Fibroblast of the conjunctiva (primary cell): ENCODE data around the gene ABHD1.

ENCODE experiments used
- DNase-seq: peaks from one replicate; pipeline ENCODE4 v3.0.0-alpha.2; 2010; ENCODE audit warnings: low read depth

Gene ABHD1

DNA sequence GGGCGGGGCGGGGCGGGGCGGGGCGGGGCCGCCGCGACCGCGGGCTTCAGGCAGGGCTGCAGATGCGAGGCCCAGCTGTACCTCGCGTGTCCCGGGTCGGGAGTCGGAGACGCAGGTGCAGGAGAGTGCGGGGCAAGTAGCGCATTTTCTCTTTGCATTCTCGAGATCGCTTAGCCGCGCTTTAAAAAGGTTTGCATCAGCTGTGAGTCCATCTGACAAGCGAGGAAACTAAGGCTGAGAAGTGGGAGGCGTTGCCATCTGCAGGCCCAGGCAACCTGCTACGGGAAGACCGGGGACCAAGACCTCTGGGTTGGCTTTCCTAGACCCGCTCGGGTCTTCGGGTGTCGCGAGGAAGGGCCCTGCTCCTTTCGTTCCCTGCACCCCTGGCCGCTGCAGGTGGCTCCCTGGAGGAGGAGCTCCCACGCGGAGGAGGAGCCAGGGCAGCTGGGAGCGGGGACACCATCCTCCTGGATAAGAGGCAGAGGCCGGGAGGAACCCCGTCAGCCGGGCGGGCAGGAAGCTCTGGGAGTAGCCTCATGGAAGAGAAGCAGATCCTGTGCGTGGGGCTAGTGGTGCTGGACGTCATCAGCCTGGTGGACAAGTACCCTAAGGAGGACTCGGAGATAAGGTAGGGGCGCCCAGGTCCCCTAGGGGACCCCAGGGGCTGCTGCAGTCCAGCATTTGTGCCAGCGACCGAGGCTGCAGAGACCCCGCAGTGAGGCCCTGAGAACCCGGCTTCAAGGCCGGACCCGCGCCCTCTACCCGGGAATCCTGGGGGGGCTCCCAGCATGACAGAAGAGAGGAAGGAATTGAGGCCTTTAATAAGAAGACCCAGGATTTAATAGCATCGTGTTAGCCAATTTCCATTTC lies 36.7 kb upstream of the ABHD1 start, which contains the start of gene KHK:
TSS of gene KHK (plus strand) at position 49 of the 870 bp plus-strand sequence. CDS start at position 537, 488 bp downstream.
- DNase-seq: no peak

DNA sequence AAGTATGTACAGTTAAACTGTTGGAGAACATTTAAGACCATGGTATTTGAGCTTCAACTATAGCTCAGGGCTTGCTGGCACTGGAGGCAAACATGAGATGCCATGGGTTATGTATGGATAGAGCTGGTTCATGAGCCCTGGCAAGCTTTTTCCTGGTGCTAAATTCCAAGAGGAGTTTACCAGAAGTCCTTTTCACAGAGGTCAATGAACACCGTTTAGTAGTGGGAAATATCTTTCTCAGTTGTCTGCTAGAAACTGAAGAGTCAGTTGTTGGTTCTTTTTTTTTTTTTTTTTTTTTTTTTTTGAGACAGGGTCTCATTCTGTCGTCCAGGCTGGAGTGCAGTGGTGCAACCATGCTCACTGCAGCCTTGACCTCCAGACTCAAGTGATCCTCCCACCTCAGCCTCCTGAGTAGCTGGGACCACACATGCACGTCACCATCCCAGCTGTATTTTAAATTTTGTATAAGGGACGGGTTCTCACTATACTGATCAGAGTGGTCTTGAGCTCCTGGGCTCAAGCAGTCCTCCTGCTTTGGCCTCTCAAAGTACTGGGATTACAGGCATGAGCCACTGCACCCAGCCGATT lies 35.7 kb upstream of the ABHD1 start:
- DNase-seq: no peak

DNA sequence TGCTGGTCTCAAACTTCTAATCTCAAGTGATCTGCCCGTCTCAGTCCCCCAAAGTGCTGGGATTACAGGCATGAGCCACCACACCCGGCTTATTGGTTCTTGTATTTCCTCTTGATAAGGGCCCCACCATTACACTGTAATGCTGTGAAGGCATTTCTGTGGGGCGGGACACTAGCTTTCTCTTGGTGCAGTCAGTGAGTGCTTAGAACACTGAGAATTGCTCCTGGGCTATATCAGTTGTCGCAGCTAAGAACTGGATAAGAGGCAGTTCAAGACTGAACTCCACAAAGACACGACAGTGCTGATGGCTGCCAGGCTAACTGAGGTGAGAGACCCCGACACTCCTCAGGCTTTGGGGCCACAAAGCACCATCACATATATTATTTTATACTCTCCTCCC lies 35.0 kb upstream of the ABHD1 start:
- DNase-seq: no peak

DNA sequence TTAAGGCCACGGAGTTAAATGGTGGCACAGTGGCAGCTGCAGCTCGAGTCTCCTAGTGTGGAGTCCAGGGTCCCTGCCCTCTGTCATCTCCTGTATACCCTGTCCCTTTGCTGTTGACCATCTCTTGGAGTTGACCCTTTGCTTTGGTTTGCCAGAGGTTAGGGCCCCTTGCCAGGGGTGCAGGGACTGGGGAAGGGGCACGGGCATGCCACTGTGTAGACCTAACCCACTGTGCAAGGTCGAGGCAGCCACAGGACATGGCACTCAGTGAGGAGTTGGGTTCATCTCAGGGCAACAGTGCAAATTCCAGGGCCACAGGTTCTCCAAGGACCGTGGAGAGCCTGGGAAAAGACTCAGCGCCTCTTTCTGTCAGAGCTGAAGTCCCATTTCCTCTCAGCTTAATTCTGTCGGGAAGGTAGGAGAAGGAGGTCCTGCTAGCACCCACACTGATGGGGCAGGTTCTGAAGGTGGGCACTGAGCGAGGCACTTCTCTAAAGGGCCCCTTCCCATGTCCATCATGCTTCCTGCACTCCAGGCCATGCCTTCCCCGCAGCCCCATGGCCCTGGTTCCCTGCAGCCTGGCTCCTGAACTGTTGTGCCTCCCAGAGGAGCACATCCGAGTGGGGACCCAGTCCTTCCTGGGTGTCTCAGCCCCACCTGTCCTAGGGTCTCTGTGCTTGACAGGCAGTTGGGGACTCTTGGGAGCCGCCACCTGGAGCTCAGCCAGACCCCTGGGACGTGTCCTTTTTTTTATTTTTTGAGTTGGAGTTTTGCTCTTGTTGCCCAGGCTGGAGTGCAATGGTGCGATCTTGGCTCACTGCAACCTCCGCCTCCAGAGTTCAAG lies 34.3 kb upstream of the ABHD1 start:
- no peak for DNase-seq

DNA sequence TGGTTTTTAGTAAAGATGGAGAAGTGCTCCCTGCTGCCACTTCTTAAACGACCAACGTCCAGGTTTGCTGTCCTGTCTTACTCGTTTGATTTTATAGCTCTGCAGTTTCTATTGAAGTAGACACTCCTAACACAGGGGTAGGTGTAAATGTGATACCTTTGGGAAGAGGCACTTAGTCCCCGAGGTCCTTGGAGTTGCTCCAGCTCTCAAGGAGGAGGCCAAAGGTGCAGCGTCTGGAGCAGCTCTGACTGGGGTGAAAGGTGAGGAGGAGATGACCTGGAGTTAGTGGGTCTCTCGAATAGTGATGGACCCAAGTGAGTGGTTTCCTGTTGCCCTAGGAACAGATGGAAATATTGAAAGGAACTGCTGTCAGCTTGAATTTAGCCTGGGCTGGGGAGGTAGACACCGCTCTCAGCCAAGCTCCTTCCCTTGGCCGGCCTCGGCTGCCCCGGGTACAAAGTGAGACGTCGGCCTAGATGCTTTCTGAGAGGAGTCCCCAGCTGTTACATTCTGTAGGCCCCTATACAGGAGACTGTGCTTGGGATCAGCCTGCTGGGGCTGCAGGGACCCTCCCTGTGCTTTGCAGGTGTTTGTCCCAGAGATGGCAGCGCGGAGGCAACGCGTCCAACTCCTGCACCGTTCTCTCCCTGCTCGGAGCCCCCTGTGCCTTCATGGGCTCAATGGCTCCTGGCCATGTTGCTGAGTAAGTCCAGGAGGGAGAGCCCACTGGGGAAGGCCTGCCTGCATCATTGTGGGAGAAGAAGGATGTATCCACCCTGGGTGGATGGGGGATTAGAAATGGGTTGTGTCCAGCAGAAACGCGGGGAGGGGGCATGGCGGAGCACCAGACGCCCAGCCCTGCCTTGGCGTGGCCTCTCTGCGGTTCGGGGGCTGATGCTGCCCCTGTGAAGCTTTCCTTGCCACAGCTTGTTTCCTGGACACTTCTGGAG lies 31.6 kb upstream of the ABHD1 start:
- no peak for DNase-seq

DNA sequence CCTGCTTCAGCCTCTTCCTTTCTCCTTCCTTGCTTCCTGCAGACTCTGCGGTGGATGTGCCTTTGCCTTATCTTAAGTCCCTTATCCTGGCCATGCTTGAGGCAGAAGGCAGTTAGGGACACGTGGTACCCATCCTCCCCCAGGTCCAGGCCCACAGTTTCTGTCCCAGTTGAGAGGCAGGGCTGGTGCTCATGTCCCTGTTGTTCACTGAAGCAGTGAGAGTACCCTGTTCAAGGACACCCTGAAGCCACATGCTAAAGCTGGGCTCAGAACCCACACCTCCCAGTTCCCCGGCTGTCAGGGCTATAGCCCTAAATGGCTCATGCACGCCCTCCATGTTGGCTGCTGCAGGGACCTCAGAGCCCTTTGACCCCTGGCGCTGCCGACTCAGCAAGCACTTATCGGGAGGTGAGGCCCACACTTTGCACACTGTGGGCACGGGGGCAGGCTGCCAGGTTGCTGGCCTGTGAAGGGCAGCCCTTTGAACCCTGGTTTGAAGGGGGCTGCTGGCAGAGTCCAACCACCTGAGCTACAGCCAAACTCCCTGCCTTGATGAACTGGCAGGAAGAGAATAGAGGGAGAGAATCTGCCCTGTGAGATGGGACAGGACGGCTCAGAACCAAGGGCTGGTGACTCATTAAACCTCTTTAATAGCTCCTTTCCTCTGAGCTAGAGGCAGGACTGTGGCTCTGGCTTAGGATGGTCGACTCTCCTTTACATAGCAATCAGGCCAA lies 30.8 kb upstream of the ABHD1 start:
- no peak for DNase-seq

DNA sequence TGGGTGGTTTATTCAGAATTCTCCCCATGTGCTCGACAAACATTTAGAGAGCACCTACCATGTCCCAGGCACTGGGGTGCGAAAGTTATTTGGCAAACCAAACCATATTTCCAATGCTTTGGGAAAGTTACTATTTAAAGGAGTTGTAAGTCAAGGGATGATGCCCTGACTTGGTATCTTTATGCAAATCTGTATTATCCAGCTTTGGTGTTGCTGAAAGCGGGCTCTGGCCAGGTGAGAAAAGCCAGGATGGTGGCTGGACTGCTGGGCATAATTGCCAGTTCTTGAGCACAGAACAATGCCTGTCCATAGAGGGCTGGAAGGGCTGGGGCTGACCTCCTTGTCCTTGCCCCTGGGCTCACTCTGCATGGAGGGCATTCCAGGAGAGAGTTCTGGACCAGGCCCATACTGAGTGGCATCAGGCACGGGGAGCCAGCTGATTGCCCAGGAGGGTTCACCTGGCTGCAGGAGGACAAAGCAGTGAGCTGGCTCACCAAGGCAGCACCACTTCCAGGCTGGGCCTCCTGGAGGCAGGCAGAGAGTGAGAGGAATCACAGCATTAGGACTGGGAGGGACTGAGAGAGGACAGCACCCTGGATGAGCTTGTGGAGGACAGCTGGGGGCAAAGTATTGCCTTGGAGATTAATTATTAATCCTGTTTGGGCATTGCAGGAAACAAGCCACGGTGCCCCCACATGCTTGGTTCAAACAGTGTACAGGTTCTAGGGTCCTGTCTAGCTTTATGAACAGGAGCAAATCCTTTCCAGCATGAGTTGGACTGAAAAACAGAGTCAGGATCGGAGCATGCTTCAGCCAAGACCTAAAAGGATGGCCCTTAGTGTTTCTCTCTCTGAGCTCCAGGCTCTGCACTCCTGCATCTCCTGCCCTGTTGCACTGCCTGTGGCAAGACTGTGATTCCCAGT lies 29.9 kb upstream of the ABHD1 start:
- no peak for DNase-seq

DNA sequence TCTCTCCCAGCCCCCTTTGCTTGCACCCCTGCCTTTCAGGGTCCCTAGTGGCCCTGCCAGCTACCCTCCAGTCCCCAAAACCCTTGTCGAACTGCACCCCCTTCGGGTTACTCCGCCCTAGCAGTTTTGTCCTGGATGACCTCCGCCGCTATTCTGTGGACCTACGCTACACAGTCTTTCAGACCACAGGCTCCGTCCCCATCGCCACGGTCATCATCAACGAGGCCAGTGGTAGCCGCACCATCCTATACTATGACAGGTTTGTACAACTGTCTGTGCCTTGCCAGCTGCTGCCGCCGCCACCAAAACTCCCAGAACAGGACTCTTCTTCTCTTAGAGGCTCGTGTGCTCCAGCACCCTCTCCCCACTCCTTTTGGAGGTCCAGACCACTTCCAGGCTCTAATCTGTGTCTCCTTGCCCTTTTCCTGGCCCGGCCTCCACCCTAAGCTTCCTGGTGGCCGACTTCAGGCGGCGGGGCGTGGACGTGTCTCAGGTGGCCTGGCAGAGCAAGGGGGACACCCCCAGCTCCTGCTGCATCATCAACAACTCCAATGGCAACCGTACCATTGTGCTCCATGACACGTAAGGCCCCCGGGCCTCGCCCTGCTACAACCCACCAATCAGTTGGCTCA lies 29.1 kb upstream of the ABHD1 start:
- no peak for DNase-seq

DNA sequence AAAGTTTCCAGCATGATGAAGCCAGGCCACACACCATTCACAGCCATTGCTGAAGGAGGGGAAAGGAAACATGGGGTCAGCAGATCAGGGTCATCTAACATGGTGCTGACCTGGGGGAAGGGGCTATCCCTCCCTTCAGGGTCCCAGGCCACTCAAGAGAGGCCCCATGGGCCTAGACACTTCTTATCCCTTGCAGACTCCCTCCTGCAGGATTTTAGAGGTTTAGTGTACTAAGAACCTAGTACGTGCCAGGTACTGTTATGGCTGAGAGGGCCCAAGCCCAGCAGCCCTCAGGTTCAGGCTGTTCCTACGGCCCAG lies 28.2 kb upstream of the ABHD1 start:
- DNase-seq: no peak

DNA sequence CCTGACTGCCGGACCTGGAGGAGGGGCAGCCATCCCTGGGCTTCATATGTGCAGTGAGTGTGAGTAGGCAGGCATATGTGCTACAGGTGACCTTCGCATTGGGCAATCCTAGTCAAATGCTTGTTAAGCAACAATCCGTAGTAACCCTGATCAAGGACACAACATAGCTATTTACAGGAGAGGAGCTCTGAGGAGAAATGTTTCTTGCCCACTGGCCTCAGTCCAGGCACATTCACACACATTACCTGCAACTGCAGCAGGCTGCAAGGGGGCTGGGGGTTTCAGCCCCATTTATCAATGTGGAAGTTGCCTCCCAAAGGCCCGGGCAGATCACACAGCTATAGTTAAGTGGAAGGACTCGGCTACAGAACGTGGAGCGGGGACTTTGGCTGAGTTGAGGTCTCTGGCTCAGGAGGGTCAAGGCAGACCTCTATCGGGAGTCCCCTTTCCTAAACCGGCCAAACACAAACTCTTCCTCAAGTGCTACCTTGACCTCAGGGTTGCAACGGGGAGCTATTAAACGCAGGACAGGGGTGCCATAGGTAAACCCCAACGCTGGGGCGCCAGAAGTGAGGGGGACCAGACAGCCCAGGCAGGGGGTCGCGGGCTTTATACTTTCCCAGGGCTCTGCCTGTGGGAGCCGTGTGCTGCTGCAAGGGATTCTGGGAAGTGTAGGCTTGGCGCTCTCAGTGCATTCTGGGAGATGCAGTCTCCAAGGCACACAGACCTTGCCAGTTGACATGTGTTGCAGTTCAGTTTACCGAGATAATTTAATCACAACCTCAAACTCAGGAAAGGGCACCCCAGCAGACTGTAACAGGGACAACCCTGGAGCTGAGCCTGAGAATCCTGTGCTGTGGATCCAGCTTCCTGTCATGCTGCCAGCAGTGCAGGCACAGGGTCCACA lies 27.6 kb upstream of the ABHD1 start:
- no peak for DNase-seq

DNA sequence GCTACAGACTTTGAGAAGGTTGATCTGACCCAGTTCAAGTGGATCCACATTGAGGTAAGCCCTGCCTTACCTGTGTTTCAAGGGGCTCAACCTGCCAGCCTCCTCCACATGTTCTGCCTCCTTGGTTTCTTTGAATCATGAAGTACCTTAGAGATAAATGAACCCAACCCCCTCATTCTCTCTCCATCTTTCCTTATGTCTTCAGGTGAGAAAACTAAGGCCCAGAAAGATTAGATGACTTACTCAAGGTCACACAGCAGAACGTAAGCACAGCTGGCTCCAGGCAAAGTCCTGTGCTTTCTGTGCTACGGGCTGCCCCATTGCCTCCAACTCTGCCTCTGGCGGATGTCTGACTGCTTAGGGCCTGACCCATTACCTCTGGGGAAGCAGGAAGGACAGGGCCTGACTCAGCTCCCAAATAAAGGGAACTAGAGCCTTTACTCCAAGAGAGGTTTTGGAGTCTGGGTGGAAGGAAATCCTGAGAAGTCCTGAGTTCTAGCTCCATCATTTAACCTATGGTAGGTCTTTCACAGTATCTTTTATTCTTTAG lies 26.8 kb upstream of the ABHD1 start:
- DNase-seq: no peak

DNA sequence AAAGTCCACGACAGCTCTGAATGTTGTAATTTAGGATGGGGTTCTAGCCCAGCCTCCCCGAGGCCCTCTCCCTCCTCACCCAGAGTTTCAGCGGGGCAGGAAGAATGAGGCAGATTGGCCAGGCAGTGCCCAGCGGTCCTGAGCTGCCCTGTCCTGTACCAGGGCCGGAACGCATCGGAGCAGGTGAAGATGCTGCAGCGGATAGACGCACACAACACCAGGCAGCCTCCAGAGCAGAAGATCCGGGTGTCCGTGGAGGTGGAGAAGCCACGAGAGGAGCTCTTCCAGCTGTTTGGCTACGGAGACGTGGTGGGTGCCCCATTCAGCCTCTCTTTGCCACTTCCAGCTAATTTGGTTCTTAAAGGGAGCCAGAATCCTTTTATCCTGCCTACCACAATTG lies 26.3 kb upstream of the ABHD1 start:
- no peak for DNase-seq

DNA sequence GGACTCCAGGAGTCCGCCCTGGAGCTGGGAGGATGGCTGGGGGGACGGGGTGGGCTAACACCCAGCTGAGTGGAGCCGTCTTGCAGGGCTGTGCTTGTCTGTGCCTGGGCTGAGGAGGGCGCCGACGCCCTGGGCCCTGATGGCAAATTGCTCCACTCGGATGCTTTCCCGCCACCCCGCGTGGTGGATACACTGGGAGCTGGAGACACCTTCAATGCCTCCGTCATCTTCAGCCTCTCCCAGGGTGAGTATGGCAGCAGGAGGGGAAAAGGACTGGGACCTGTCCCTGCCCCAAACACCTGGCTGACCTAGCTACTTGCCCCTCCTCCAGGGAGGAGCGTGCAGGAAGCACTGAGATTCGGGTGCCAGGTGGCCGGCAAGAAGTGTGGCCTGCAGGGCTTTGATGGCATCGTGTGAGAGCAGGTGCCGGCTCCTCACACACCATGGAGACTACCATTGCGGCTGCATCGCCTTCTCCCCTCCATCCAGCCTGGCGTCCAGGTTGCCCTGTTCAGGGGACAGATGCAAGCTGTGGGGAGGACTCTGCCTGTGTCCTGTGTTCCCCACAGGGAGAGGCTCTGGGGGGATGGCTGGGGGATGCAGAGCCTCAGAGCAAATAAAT lies 24.2 kb upstream of the ABHD1 start:
- DNase-seq: no peak

DNA sequence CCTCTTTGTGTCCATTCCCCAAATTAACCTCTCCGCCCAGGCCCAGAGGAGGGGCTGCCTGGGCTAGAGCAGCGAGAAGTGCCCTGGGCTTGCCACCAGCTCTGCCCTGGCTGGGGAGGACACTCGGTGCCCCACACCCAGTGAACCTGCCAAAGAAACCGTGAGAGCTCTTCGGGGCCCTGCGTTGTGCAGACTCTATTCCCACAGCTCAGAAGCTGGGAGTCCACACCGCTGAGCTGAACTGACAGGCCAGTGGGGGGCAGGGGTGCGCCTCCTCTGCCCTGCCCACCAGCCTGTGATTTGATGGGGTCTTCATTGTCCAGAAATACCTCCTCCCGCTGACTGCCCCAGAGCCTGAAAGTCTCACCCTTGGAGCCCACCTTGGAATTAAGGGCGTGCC lies 23.6 kb upstream of the ABHD1 start:
- DNase-seq: no peak

DNA sequence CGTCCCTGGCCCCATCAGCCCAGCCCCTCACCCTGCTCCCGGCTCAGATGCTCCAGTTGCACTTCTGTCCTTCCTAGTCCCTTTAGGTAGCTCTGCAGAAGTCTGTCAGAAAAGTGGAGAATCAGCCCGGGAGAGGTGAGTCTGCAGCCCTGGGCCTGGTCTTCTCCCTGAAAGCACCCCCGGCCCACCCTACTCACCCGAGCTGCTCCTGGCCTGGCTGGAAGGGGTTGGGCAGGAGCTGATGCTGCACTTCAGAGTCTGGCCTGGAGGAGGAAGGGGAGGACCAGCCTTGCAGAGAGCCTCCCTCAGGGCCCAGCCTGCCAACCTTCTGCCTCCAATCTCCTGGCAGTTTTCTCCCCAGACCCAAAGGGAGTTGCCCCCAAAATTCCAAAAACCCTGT lies 21.3 kb upstream of the ABHD1 start:
- DNase-seq: no peak

DNA sequence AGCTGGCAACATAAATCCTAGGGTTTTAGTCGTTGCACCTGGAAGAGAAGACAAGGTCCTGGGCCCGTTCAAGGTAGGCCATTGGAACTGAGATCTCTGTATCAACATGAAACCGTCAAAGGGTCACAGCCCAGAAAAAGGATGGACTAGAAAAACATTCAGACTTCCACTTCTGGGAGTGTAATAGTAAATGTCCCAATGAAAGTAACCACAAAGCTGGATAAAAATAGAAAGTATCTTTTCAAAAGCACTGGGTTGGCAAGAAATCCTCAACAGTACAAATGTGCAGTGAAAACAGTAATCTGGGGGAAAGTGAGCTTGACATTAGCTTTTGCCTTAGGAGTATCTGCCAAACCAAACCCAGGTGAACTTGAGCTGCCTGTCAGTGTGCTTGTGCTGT lies 17.6 kb upstream of the ABHD1 start:
- DNase-seq: no peak

DNA sequence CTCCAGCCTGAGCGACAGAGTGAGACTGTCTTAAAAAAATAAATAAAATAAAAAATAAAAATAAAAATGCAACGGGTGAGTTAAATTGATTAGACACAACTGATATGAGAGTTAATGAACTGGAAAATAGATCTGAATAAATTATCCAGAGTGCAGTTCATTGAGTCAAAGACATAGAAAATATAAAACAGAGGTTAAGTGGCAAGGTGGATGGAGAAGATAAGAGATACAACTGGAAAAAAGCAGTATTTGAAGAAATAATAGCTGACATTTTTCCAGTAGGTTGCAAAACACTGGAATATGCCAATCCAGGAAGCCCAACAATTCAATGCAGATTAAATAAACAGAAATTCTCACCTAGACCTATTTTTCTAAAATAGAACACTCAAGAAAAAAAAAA lies 15.4 kb upstream of the ABHD1 start:
- DNase-seq: no peak

DNA sequence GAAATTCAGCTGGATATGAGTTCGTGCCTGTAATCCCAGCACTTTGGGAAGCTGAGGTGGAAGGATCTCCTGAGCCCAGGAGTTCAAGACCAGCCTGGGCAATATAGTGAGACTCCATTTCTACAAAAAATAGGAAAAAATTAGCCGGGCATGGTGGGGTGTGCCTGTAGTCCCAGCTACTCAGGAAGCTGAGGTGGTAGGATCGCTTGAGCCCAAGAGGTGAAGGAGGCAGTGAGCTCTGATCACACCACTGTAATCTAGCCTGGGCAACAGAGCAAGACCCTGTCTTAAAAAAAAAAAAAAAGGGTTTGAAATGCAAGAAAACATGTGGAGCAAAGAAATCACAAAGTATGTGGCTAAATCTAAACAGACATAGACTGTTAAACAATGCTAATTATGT lies 14.5 kb upstream of the ABHD1 start:
- DNase-seq: no peak
